ENCODE data around the gene CRB3.

The CRB3 gene

DNA sequence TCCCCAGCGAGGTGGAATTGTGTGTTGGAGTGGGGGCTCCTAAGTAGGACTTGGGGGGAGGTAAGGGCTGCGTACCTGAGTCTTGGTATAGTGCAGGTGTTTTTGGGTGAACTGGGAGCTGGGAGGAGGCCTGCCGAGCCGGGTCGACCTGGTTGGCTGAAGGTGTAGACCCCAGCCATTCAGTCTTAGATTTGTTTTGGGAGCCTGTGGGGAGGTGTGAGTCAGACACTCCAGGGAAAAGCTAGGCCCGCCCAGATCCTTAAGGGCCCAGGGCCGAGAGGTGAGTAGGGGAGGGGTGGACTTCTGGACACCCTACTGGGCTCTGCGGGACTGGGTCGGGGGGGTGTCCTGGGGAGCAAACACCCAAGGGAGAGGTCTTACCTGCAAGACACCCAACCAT lies 935 bp downstream of the CRB3 start:
- POLR2A ChIA-PET (ENCODE audit: low non-redundant PET), result interaction anchor here (1.4 kb wide), 1 partner anchor 104 kb away, joined by 5 read pairs; the partner anchor contains the start of gene CLPP
- no peak for TF ChIP-seq CTCF (conservative IDR thresholded peaks at IDR 0.05; ENCODE audit: low read depth)
- CTCF ChIA-PET, result interaction anchor here (0.6 to 0.7 kb wide), 2 partner anchors 56 to 71 kb away, joined by 3 to 4 read pairs; no protein-coding TSS in a partner anchor
- peak; percentile 26 for DNase-seq (ENCODE audit: low spot score)
- H3K27ac ChIP-seq, result no peak overlapping the region

- TF ChIP-seq CTCF (conservative IDR thresholded peaks at IDR 0.05; ENCODE audit: low read depth), result no peak
- no peak for DNase-seq (ENCODE audit: low spot score)
- H3K27ac ChIP-seq, result no peak overlapping the region
- POLR2A ChIA-PET (ENCODE audit: low non-redundant PET), result no interaction called here
- CTCF ChIA-PET, result interaction anchor here (0.7 kb wide), 1 partner anchor 543 kb away, joined by 4 read pairs; no protein-coding TSS in a partner anchor
Observed at GRCh38 chr19:6465663-6466062, 1.6 kb downstream of the CRB3 start.

GRCh38 chr19:6466526-6467248 lies 2.6 kb downstream of the CRB3 start:
- DNase-seq (ENCODE audit: low spot score), result no peak
- TF ChIP-seq CTCF (conservative IDR thresholded peaks at IDR 0.05; ENCODE audit: low read depth), result no peak
- POLR2A ChIA-PET (ENCODE audit: low non-redundant PET), result no interaction called here
- CTCF ChIA-PET, result interaction anchor here (0.7 kb wide), 1 partner anchor 49 kb away, joined by 3 read pairs; no protein-coding TSS in a partner anchor
- no peak overlapping the region for H3K27ac ChIP-seq

DNA sequence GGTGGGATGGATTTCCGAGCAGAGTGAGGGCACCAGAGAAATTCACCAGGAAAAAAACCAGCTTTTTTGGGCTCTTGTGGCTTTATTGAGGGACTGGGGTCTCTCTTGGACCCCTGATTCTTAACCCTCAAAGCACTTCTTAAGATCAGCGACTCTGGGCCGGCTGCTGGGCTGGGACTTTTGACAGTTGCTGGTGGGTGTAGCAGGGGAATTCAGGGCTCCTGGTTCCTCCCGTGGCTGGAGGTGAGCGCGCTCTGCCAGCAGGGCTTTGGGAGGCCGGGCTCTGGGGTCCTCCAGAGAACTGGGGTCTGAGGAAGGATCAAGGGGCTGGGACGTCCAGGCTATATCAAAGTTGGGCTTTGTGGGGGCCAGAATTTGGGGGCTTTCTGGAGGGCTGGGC lies 3.3 kb downstream of the CRB3 start:
- no peak for DNase-seq (ENCODE audit: low spot score)
- TF ChIP-seq CTCF (conservative IDR thresholded peaks at IDR 0.05; ENCODE audit: low read depth), result no peak
- ChIA-PET POLR2A (ENCODE audit: low non-redundant PET) (no interaction called here), CTCF (interaction anchor here (0.6 to 0.7 kb wide), 2 partner anchors 39 to 50 kb away, joined by 3 to 4 read pairs; no protein-coding TSS in a partner anchor)
- H3K27ac ChIP-seq, result no peak overlapping the region

DNA sequence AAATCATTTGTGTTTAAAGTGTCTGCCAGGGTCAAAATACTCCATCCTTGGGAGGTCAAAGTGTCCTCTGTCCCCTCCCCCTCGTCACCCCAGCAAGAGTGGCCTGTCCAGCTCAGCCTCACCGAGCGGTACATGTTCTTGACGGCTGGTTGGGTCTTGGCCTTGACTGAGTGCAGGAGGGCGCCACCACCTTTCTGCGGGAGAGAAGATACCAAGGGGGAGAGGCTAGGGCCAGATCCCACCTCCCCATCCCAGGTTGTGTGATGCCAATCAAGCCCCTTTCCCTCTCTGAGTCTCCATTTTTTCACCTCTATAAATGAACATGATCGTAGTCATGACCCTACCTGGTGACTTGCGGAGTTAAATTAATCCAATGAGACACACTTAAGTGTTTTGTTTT lies 6.1 kb downstream of the CRB3 start:
- no peak for TF ChIP-seq CTCF (conservative IDR thresholded peaks at IDR 0.05; ENCODE audit: low read depth)
- ChIA-PET CTCF (no interaction called here), POLR2A (ENCODE audit: low non-redundant PET) (no interaction called here)
- no peak overlapping the region for H3K27ac ChIP-seq
- no peak for DNase-seq (ENCODE audit: low spot score)

DNA sequence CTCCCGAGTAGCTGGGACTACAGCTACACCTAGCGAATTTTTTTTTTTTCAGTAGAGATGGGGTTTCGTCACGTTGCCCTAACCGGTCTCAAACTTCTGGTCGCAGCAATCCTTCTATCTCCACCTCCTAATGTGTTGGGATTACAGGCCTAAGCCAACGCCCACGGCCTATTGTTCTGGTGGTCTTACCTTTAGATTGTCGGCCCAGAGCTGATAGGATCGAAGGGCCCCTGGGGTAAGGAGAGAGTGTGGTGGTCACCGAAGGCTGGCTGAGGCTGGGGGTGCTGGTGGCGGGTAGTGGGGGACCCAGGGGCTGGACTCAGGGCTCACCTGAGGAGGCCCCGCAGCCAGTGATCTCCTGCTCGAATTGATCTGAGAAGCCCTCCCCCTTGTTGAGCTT lies 7.0 kb downstream of the CRB3 start:
- POLR2A ChIA-PET (ENCODE audit: low non-redundant PET), result no interaction called here
- H3K27ac ChIP-seq, result no peak overlapping the region

More for the DNA sequence above, 7.0 kb downstream of the CRB3 start:
- no peak for TF ChIP-seq CTCF (conservative IDR thresholded peaks at IDR 0.05; ENCODE audit: low read depth)
- CTCF ChIA-PET, result no interaction called here
- no peak for DNase-seq (ENCODE audit: low spot score)
